GM19023 (cell line): ENCODE results near the gene EPN2.
A peak's percentile ranks its signal among the peaks of the same experiment; 100 is the strongest.

ENCODE experiments used
- ATAC-seq: cut with Tn5 transposase; IDR thresholded peaks from one replicate; pipeline ENCODE4 v1.9.1; 2021; ENCODE audit warnings: mild to moderate bottlenecking, moderate library complexity; ENCODE audit not compliant: unreplicated experiment

Gene EPN2

GRCh38 chr17:19363114-19363438, 125.9 kb downstream of the EPN2 start:
- no peak for ATAC-seq

- no peak for ATAC-seq
Measured at GRCh38 chr17:19363460-19364035, 126.4 kb downstream of the EPN2 start.

- no peak for ATAC-seq
Measured at GRCh38 chr17:19364699-19365498, 127.7 kb downstream of the EPN2 start.

- ATAC-seq: no peak
Measured at GRCh38 chr17:19365499-19365817, 128.3 kb downstream of the EPN2 start.

GRCh38 chr17:19365833-19366636, 128.9 kb downstream of the EPN2 start:
- ATAC-seq: no peak

GRCh38 chr17:19366637-19366972, 129.4 kb downstream of the EPN2 start:
- ATAC-seq: no peak

GRCh38 chr17:19368229-19368628, 131.1 kb downstream of the EPN2 start:
- no peak for ATAC-seq

GRCh38 chr17:19369107-19369778, 132.1 kb downstream of the EPN2 start:
- no peak for ATAC-seq

- no peak for ATAC-seq
Measured at GRCh38 chr17:19369846-19370492, 132.8 kb downstream of the EPN2 start.

GRCh38 chr17:19370493-19370960, 133.4 kb downstream of the EPN2 start:
- peak; percentile 63 for ATAC-seq

GRCh38 chr17:19371259-19372010, 134.3 kb downstream of the EPN2 start:
- ATAC-seq: no peak

- ATAC-seq: no peak
Measured at GRCh38 chr17:19372011-19372370, 134.8 kb downstream of the EPN2 start.

- ATAC-seq: no peak
Measured at GRCh38 chr17:19372439-19372838, 135.3 kb downstream of the EPN2 start.

- ATAC-seq: no peak
Measured at GRCh38 chr17:19372866-19373504, 135.8 kb downstream of the EPN2 start.

- no peak for ATAC-seq
Measured at GRCh38 chr17:19374136-19374535, 137.0 kb downstream of the EPN2 start.

GRCh38 chr17:19375732-19376131, 138.6 kb downstream of the EPN2 start:
- no peak for ATAC-seq

GRCh38 chr17:19376811-19377210, 139.6 kb downstream of the EPN2 start:
- ATAC-seq: no peak

- peak; percentile 94 for ATAC-seq
Measured at GRCh38 chr17:19377602-19378415, 140.6 kb downstream of the EPN2 start.
